ENCODE measurements around the gene GPR63. TPM values are rescaled to one million over a fixed set of nuclear protein-coding genes. Genes with fewer than 3 reads are reported as not detected.

Gene GPR63
- total RNA-seq, 6 experiments from 2014 or later, result 0.02 to 0.16 (median 0.07) TPM; not detected in 2

- no peaks in the 10 kb centered on the region for H3K9me3 ChIP-seq
- intact Hi-C loops (cut with DNase I), result no loop called here
- ATAC-seq, result no peak
- no peak overlapping the region for H3K27ac ChIP-seq
- H3K36me3 ChIP-seq, result no peaks in the 10 kb centered on the region
- TF ChIP-seq POLR2A (IDR thresholded peaks at IDR 0.05), result no peak
- TF ChIP-seq CTCF (IDR thresholded peaks at IDR 0.05), result no peak
- no peak overlapping the region for H3K4me3 ChIP-seq
- H3K27me3 ChIP-seq, result no peaks in the 10 kb centered on the region
- no peak for DNase-seq
- 70% methylated on average over 1 of the region's 1 CpG for WGBS (ENCODE audit: insufficient coverage, low coverage, low lambda C conversion rate, missing lambda C conversion rate)
- H3K4me1 ChIP-seq, result no peaks in the 10 kb centered on the region
Observed at GRCh38 chr6:96872976-96873375, 35.7 kb upstream of the GPR63 start.

- no peak for DNase-seq
- H3K36me3 ChIP-seq, result no peaks in the 10 kb centered on the region
Observed at GRCh38 chr6:96865055-96865405, 27.8 kb upstream of the GPR63 start.

GRCh38 chr6:96864216-96865054 is 27.2 kb upstream of the GPR63 start:
- ATAC-seq (no peak), DNase-seq (no peak)
- Histone ChIP-seq H3K4me3 (no peak overlapping the region), H3K36me3 (no peaks in the 10 kb centered on the region), H3K9me3 (no peaks in the 10 kb centered on the region), H3K4me1 (no peaks in the 10 kb centered on the region), H3K27me3 (no peaks in the 10 kb centered on the region), H3K27ac (no peak overlapping the region)
- TF ChIP-seq POLR2A (IDR thresholded peaks at IDR 0.05), result no peak
- TF ChIP-seq CTCF (IDR thresholded peaks at IDR 0.05), result no peak
- 55% methylated on average over 3 of the region's 3 CpGs for WGBS (ENCODE audit: insufficient coverage, low coverage, low lambda C conversion rate, missing lambda C conversion rate)
- intact Hi-C loops (cut with DNase I), result no loop called here

More at GRCh38 chr6:96865055-96865405, 27.8 kb upstream of the GPR63 start:
- ATAC-seq, result no peak
- H3K4me3 ChIP-seq, result no peak overlapping the region
- no peaks in the 10 kb centered on the region for H3K9me3 ChIP-seq
- H3K4me1 ChIP-seq, result no peaks in the 10 kb centered on the region
- 76% methylated on average over 3 of the region's 3 CpGs for WGBS (ENCODE audit: insufficient coverage, low coverage, low lambda C conversion rate, missing lambda C conversion rate)
- intact Hi-C loops (cut with DNase I), result no loop called here
- no peak overlapping the region for H3K27ac ChIP-seq
- no peaks in the 10 kb centered on the region for H3K27me3 ChIP-seq
- no peak for TF ChIP-seq CTCF (IDR thresholded peaks at IDR 0.05)
- no peak for TF ChIP-seq POLR2A (IDR thresholded peaks at IDR 0.05)

GRCh38 chr6:96862560-96862959 is 25.3 kb upstream of the GPR63 start:
- no peak overlapping the region for H3K4me3 ChIP-seq
- no peaks in the 10 kb centered on the region for H3K27me3 ChIP-seq
- intact Hi-C loops (cut with DNase I), result no loop called here
- no peak overlapping the region for H3K27ac ChIP-seq
- WGBS (ENCODE audit: insufficient coverage, low coverage, low lambda C conversion rate, missing lambda C conversion rate), result 22% methylated on average over 1 of the region's 1 CpG
- ATAC-seq, result no peak
- H3K36me3 ChIP-seq, result no peaks in the 10 kb centered on the region
- TF ChIP-seq CTCF (IDR thresholded peaks at IDR 0.05), result no peak
- no peak for TF ChIP-seq POLR2A (IDR thresholded peaks at IDR 0.05)
- DNase-seq, result no peak
- H3K4me1 ChIP-seq, result no peaks in the 10 kb centered on the region
- no peaks in the 10 kb centered on the region for H3K9me3 ChIP-seq
